ENCODE data around the gene TAS2R14. TPM values are rescaled to one million over a fixed set of nuclear protein-coding genes. Genes with fewer than 3 reads are reported as not detected.

Gene TAS2R14, protein sequence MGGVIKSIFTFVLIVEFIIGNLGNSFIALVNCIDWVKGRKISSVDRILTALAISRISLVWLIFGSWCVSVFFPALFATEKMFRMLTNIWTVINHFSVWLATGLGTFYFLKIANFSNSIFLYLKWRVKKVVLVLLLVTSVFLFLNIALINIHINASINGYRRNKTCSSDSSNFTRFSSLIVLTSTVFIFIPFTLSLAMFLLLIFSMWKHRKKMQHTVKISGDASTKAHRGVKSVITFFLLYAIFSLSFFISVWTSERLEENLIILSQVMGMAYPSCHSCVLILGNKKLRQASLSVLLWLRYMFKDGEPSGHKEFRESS
- total RNA-seq (2014; rRNA removed; shearing (Covaris generic)), result 1.5 and 2.2 TPM in 2 replicates

DNA sequence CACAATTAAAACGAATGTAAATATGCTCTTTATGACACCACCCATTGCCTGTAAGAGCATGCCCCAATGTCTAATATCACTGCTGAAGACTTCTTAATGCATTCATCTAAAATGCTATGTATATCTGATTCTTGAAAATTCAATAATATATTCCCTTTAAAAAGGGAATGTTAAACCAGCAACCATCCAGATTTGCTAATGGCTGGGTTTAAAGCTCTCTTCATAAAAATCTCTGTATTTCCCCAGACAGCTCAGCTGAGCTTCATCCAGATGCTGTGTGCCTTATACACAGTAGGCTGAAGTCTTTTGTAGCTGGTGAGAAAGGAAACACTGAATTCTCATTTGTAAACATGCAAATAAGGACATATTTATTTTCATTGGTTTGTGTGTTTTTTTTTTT lies at the start of gene TAS2R14:
Gene TAS2R14, minus strand, starts transcription at position 101 of the 400 bp plus-strand sequence. Its CDS starts 56 bp downstream, at position 45.

DNA sequence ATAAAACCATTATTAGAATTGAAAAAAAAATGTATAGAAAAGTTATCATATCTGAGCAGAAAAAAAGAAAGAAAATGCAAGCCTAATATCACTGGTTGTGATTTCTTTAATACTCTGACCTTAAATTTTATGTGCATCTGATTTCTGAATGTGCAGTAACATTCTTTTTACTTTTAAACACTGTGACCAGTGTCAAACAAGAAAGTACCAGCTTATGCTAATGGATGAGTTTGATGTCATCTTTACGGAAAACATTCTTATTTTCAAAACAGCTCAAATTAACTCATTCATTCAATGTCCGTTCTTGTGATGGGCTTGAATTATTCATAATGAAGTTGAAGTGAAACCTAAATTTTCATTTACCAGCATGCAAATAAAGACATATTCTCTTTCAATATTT lies 47.7 kb upstream of the TAS2R14 start, which contains the start of gene TAS2R50:
Gene TAS2R50, minus strand, starts transcription at position 101 of the 400 bp plus-strand sequence. Its CDS starts 52 bp downstream, at position 49.

DNA sequence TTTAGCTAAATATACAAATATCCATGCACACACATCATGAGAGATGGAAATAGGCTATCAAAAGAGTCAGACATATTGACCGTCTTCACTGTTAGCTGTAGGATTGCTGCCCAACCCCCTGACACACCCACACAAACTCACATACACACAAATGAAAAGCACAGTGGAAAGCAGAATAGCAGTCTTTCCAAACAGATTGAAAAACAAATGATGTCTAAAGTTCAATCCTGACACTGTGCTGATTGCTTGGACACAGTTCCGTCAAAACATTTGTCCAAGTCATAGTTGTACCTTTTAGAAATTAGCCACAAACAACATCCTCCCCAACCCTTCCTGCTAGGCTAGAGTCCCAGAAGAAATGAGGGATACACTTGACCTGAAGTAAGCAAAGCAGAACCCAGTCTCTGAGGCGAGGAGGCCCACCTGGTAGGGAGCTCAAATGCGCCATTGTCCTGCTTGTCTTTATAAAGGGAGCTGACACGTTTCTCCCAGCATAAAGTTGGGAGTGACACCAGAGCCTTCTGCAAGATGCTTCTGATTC lies 10.2 kb downstream of the TAS2R14 start, which contains the start of gene PRH2:
Gene PRH2, plus strand, starts transcription at position 491 of the 541 bp plus-strand sequence. Its CDS starts 38 bp downstream, at position 529.

DNA sequence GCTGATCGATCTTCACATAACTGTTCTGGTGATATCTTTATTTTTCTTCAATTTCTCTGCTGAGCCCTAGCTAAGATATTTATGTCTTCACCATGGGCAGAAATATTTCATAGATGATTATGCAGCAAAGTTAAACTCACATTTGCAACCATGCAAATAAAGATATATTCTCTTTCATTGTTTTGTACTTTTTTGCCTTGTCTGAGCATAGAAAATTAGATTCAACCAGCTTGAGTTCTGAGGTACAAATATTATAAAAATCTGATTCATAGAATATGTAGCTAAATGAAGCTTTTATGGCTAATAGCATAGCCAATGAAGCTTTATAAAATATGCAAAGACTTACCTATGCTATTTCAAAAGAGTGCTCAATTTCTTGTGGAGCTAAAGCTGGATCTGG lies 29.6 kb downstream of the TAS2R14 start, which contains the start of gene TAS2R13:
Gene TAS2R13, minus strand, starts transcription at position 101 of the 400 bp plus-strand sequence. CDS start 264 bp downstream, outside the sequence.

Other genes starting within 250 kb of the TAS2R14 start
- 167 and 178 TPM in 2 replicates for gene YBX3, start 215.9 kb downstream of the TAS2R14 start, total RNA-seq (2014; rRNA removed; shearing (Covaris generic))
- not detected in 2 replicates for gene TAS2R7, start 136.6 kb downstream of the TAS2R14 start, total RNA-seq (2014; rRNA removed; shearing (Covaris generic))
- gene TAS2R8, start 132.0 kb downstream of the TAS2R14 start, total RNA-seq (2014; rRNA removed; shearing (Covaris generic)), result not detected in 2 replicates
- not detected in 2 replicates for gene TAS2R9, start 129.1 kb downstream of the TAS2R14 start, total RNA-seq (2014; rRNA removed; shearing (Covaris generic))
- 0.75 TPM in 1 of 2 replicates, not detected in the other for gene TAS2R10, start 112.9 kb downstream of the TAS2R14 start, total RNA-seq (2014; rRNA removed; shearing (Covaris generic))
- 9.5 and 14.6 TPM in 2 replicates for gene PRR4, start 89.8 kb downstream of the TAS2R14 start, total RNA-seq (2014; rRNA removed; shearing (Covaris generic))
- gene PRH1, start 55.0 kb downstream of the TAS2R14 start, total RNA-seq (2014; rRNA removed; shearing (Covaris generic)), result 6.1 and 15.7 TPM in 2 replicates
- 0.24 and 0.79 TPM in 2 replicates for gene TAS2R13, start 29.7 kb downstream of the TAS2R14 start, total RNA-seq (2014; rRNA removed; shearing (Covaris generic))
- gene PRH2, start 10.0 kb downstream of the TAS2R14 start, total RNA-seq (2014; rRNA removed; shearing (Covaris generic)), result 0.91 and 0.98 TPM in 2 replicates
- gene TAS2R50, start 47.6 kb upstream of the TAS2R14 start, total RNA-seq (2014; rRNA removed; shearing (Covaris generic)), result 0.48 and 0.87 TPM in 2 replicates
- 0.24 and 0.91 TPM in 2 replicates for gene TAS2R20, start 59.0 kb upstream of the TAS2R14 start, total RNA-seq (2014; rRNA removed; shearing (Covaris generic))
- gene TAS2R19, start 83.4 kb upstream of the TAS2R14 start, total RNA-seq (2014; rRNA removed; shearing (Covaris generic)), result 1.5 and 3.2 TPM in 2 replicates
- gene TAS2R31, start 92.1 kb upstream of the TAS2R14 start, total RNA-seq (2014; rRNA removed; shearing (Covaris generic)), result 1.1 and 1.2 TPM in 2 replicates
- 0.38 and 0.61 TPM in 2 replicates for gene TAS2R46, start 123.0 kb upstream of the TAS2R14 start, total RNA-seq (2014; rRNA removed; shearing (Covaris generic))
- not detected in 2 replicates for gene TAS2R43, start 153.1 kb upstream of the TAS2R14 start, total RNA-seq (2014; rRNA removed; shearing (Covaris generic))
- 2.4 and 3.0 TPM in 2 replicates for gene TAS2R30, start 195.4 kb upstream of the TAS2R14 start, total RNA-seq (2014; rRNA removed; shearing (Covaris generic))
- gene SMIM10L1, start 231.9 kb upstream of the TAS2R14 start, total RNA-seq (2014; rRNA removed; shearing (Covaris generic)), result 15.3 and 16.5 TPM in 2 replicates
- gene TAS2R42, start 247.7 kb upstream of the TAS2R14 start, total RNA-seq (2014; rRNA removed; shearing (Covaris generic)), result not detected in 2 replicates

Data from A375 (cell line).